Stimulated activated CD4-positive, alpha-beta T cell treated with anti-CD3 and anti-CD28 coated beads, TNF-alpha, amount 100 ng/mL, for 4 hours (primary cell): Measurements from ENCODE around the gene ZNF670.
A peak's percentile ranks its signal among the peaks of the same experiment; 100 is the strongest.
"Not testable (repeated sequence)": the region's sequence is repeated elsewhere in the genome, so short reads cannot be mapped to it uniquely, and the experiment has no call there.

Experiments used
- DNase-seq, 3 experiments: peaks; one replicate each; pipeline ENCODE4 v3.0.0-alpha.2; 2020; ENCODE audit warnings: low read depth in 3 of 3

ZNF670 gene

DNA sequence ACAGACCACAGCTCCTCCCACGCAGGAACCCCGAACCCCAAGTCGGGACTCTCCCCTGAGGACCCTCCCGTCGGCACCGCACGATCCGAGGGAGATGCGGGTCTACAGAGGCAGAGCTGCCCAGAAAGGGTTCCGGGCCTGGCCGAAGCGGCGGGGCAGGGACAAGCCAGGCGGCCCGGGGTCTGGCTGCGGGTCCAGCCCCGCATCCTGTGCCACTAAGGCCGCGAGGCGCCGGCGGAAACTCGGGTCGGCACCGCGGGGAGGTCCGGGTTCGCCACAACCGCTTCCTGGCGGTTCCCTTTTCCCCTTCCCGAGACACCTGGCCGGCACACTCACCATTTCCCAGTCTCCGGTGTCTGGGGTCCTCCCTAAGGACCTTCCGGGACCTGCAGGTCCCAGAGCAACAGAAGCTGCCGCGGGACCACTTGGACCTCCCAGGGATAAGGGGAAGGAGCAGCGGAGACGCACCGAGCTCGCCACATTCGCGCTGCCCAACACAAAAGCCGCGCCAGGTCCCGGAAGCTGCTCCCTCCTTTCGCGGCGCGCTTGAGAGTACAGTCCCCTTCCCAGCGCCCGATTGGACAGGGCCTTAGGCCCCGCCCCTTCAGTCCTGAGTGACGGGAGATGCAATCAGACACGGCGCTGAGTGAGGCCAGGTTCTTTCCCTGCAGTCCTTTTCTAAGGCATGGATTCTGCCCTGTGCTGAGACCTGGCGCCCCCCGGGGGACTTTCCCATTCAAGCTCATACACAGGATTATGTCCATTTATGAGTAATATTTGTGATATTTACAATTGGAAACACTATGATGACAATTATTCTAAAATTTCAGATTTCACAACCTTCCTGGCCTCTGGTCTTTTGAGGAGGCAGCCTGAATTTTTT is at the start of gene ZNF670:
Gene ZNF670, minus strand, starts transcription at position 554 of the 883 bp plus-strand sequence. Its CDS starts 215 bp downstream, at position 339.
- DNase-seq = peak; percentile 73 to 79 (median 78)

DNA sequence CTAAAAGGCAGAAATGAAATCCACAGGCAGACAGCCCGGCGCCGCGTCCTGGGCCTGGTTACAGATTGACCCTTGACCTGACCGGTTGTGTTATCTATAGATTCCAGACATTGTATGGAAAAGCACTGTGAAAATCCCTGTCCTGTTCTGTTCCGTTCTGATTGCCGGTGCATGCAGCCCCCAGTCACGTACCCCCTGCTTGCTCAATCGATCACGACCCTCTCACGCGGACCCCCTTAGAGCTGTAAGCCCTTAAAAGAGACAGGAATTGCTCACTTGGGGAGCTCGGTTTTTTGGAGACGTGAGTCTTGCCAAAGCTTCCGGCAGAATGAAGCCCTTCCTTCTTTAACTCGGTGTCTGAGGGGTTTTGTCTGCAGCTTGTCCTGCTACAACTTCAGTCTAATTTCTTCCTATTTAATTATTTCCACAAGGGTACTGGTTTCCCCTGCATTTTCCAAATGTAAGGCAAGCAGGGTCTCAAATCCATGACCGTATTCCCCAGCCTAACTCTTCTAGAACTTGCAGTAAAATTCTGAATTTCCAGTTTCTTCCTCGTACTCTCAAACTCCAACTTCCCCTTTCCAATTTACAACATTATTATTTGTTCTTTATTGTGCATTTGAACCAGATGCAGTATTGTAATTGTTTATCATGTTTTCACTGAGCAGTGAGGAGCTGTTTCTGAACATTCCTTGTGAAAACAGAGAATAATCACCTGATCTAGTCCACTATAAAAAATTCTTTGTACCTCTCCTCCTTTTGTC is 49.1 kb upstream of the ZNF670 start:
- DNase-seq = not testable (repeated sequence)

DNA sequence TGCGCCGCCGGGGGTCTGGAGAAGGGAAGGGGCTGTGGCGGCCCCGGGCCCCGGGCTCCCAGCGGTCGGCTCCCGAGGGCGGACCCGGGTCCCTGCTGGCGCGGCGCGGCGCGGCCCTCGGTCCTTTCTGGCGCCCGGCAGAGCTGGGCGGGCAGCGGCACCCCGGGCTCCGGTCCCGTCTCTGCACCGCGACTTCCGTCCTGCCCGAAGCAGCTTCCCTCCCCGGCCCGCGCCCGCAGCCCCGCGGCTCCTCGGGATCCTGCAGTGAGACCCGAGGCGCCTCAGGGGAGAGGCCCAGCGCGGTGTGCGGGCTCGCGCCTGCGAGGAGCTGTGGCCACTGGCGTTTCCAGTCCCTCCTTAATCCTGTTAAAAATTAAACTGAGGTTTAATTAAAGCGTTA is 48.0 kb upstream of the ZNF670 start:
- DNase-seq = not testable (repeated sequence)

DNA sequence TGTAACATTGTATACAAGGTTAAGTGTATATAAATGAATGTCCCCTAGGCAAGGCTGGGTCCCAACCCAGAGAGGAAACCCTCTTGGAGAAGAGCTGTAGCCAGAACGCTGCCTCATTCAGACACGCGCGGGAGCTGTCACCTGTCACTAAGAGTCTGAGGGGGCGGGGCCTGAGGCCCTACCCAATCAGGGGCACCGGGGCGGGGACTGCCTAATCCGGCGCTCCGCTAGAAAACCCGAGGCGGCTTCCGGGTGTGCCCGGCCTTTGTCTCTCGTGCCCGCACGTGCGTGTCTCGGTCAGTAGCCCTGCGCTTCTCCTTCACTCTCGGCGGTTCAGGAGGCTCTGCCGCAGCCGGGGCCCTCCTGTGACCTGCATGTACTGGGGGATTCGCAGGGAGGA is 47.6 kb upstream of the ZNF670 start:
- DNase-seq = not testable (repeated sequence)

DNA sequence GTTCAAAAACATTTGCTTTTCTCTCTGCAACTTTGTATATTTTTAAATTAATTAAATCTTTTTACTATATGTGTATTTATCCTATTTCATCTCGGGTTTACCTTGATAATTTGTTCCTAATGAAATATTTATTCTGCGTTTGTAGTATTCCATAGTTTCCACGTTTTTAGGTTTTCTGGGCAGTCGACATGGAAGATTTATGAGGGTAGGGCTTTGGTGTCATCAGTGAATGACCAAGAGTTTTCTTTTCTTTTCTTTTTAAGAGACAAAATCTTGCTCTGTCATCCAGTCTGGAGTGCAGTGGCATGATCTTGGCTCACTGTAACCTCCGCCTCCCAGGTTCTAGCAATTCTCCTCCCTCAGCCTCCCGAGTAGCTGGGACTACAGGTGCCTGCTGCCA is 42.8 kb upstream of the ZNF670 start:
- no peak for DNase-seq

DNA sequence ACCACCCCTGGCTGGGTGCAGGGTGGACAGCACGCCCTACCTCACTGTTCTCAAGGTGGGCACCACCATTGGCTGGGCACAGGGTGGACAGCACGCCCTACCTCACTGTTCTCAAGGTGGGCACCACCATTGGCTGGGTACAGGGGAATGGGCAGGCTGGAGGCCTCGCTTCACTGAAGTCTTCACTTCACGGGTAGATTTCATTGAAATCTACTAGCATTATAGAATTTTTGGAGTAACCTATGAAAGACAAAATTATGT is 41.7 kb upstream of the ZNF670 start:
- DNase-seq = not testable (repeated sequence)

DNA sequence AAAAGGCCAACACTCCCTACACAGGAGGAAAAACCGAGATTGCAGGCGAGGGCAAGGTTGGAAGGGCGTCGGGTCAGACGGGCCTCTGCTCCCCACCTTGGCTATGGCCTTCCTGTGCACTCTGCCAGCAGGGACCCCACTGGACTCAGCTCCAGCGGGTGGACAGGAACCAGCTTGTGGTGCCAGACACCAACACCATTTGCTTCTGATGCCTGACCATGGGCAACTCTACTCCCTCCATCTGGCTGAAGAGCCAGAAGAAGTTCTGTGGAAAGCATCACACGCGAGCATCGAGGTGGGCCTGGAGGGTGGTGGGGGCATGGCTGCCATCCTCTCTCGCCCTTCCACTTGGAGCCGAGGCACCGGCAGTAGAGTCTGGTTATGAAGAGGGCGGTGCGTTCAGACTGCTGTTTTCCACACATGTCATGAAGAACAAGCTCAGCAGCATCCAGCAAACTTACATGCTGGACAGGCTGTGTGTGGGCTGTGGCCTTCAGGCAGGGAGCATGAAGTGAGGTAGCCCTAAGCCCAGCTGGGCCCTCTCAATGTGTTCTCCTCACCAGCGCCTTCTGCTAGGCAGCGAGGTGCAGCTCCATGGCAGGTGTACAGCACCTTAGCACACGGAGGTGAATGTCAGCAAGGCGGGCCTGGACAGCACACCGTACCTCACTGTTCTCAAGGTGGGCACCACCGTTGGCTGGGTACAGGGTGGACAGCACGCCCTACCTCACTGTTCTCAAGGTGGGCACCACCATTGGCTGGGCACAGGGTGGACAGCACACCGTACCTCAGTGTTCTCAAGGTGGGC is 41.2 kb upstream of the ZNF670 start:
- DNase-seq = no peak

DNA sequence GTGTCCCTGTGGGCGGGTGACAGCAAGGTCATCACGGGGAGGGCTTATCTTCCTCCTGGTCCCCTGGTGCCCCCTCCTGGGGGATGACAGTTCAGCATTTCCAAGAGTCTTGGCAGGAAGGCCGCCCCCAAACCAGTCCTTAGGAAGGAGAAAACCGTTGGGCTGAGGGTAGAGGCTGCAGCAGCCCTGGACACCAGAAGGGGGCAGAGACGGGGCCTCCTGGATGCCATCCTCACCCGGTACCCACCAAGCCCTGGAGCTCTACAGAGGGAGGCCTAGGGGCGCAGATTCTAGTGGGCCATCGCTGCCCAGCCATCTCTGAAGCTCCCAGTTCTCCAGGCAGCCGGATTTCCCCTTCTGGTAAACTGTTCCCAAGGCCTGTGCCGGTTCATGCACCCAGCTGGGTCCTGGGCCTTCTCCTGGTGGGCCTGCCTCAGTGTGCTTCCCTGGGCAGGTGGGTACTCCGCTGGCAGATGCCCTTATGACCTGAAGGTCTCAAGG is 40.4 kb upstream of the ZNF670 start:
- no peak for DNase-seq

DNA sequence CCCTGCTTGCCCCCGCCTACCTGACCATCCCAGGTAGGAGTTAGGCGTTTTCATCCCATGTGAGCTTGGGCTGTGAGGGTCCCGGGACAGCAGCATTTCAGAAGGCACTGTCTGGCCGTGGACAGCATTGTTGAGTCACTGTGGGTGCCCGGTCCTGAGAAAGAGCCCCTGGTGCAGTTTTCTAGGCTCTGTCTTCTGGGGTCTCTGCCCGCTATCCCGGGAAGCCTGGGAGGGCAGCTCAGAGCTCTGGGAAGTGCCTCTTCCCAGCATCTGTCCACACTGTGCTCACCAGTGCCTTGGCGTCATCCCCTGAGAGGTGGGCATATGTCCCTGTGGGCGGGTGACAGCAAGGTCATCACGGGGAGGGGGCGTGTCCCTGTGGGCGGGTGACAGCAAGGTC is 36.9 kb upstream of the ZNF670 start:
- no peak for DNase-seq

DNA sequence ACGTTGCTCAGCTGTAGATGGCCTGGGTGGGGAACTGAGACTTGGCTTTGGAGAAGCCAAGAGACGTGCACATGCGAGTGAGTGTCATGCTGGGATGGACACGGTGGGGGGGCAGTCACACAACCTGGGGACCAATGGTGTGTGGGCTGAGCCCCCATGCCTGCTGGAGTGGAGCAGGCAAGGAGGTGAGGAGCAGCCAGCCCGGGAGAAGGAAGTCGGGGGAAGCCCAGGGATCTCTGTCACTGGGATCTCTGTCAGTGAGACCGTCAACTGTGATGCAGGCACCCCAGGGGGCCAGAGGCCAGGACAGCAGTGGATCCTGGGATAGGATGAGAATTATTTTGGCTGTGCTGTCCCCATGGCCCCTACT is 36.5 kb upstream of the ZNF670 start:
- DNase-seq = no peak

DNA sequence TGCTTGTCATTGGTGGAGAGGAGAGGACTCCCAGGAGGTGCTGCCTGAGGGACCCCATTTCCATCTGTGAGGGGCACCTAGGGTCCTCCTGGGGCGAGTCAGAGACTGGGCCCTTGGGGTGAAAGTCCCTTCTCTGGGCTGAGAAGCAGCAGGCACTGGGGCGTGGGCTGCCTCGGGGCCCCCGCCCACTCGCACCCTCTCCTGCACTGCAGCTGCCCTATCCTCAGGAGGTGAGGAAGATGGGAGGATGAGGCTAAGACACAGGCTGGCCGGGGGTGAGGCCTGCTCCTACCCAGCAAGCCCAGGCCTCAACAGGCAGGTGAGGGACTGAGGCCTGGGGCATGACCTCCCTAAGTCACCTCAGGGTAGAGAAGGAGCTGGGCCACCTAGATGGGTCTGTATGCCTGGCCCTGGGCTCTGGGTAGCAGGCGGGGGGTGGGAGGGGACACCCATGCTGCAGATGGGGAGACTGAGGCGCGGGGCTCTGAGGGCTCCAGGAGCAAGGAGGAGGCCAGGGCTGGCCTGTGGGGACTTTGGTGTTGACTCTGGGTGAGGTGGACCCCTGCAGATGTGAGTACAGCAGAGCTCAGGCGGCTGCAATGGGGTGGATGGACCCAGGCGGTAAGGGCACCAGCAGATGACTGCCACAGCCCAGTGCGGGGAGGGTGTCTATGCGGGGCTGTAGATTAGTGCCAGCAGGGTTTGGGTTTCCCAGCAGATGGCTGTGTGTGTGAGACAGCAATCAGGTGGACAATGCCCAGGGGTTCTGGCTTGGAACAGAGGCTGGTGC is 35.9 kb upstream of the ZNF670 start:
- DNase-seq = no peak

DNA sequence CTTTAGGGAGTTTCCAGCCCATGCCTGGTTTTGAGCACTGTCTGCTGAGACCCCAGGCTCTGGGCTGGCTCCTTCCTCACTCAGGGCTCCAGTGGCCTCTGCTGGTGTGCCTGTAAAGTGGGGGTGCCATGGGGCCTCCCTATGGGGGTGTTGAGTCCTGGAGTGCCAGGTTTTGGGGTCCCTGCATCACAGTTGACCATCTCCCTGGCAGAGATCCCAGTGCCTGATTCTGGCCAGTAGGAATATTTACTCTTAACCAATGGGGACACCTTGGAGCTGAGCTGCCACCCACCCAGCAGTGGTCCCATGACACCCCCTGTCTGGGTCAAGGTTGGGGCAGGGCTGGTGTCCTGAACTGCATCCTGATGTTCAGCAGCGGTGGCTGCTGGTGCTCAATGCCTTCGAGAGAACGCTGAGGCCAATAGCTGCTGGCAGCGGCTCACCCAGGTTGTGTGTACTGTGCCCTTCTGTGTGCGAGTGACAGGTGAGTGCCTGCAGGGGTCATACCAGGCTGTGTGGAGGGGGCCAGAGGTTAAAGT is 35.2 kb upstream of the ZNF670 start:
- no peak for DNase-seq

DNA sequence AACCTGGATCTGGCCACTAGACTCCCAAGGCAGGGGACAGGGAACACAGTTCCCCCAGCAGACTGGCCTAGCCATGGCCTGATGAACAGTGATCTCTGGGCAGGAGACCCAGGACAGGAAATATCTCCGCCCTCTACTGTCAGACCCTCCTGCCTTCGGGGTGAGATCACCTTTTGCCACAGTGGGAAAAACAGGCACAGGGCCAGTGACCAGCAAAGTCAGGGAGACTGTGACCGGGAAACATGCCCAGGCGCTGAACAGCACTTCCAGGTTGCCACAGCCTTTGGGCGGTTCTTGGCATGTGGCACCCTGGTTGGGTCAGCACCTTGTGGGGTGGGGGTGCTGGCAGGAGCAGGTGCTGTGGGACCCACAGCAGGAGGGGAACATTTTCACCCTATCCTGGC is 34.5 kb upstream of the ZNF670 start:
- DNase-seq = no peak

DNA sequence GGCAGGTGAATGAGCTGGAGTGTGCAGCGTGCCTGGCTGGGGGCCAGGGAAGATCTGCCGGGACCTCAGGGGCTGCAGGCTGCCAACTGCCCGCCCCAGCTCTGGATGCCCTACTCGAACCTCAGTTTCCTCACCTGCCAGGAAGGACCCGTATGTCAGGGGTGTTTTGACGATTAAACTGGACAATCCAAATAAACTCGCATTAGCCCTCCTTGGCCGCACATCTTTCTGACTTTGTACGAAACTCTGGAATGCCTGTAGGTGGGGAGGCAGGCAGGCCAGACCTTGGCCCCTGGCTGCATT is 33.8 kb upstream of the ZNF670 start:
- DNase-seq = no peak

DNA sequence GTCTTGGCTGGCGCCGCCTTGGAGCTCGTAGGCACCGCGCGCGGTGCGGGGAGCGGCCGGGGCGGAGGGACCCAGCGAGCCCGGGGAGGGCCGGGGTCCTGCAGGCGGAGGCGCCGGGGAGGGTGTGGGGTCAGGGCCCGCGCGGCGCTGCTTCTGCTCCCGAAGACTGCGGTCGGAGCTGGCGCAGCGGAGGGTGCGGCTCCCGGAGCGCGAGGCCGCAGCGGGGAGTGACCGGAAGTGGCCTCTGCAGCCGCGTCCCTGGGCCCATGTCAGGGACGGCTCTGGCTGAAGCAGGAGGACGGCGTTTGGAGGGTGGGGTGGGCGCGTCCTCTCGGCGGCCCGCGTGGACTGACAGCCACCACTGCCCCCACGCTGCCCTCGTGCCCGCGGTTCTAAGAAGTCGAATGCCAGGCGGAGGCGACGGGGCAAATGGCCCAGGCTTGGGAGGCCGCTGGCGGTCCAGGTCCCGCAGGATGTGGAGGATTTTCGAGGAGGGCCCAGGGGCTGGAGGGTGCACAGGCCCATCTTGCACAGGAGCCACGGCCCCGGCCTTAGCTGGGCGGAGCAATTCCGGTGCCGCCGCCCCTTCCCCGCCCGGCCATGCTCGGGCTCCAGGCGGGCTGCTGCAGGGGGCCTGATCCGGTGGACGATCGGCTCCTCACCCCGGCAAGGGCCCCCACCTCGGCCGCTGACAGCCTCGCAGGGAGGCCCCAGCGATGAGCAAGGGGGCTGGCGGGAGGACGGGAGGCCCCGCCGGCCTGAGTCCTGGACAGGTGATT is 33.3 kb upstream of the ZNF670 start:
- no peak for DNase-seq

DNA sequence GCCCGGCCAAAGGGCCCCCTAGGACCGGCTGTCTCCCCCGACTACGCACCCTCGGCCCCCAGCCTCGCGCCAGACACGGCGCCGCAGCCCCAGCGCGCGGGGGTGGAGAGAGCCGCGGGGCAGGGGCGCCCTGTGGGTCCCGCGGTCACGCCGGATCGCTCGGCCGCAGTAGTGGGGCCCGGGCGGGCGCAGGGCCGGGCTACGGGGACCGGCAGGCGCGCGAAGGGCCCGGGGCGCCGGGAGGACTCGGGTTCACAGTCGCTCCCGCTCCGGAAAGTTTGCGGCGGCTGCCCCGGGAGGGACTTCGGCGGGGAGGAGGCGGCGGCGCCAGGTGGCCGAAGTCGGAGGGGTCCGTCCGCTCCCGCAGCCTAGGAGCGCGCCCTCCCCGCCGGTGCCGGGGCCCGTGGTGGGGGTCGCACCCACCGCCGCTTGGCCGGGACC is 32.7 kb upstream of the ZNF670 start:
- no peak for DNase-seq

DNA sequence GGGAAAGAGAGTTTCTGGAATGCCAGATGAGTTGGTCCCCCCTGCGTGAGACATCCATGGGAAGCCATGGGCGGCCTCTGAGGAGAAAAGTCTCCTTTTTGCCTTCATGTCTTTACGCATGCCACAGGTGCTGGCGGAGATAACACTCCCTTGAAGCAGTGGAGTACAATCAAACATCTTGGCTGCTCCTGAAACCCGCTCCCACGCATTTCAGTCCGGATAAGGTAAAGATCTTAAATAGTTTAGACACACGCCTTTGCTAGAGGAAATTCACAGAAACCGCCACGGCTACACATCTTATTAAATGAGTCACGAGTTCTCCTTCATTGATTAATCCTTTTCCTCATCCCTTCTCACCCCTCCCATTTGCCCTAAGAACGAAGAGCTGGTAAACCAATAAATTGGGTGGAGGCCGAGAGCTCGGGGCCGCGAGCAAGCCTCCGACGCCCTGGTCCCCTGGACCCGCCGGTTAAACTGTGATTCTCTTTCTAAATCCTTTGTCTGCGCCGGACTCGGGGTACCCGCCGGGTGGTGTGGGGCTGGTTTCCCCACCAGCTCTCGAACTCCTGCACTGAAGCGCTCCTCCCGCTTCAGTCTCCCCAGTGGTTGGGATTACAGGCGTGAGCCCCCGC is 32.1 kb upstream of the ZNF670 start:
- DNase-seq = peak in 2 of 3 experiments; percentile 16 to 26

DNA sequence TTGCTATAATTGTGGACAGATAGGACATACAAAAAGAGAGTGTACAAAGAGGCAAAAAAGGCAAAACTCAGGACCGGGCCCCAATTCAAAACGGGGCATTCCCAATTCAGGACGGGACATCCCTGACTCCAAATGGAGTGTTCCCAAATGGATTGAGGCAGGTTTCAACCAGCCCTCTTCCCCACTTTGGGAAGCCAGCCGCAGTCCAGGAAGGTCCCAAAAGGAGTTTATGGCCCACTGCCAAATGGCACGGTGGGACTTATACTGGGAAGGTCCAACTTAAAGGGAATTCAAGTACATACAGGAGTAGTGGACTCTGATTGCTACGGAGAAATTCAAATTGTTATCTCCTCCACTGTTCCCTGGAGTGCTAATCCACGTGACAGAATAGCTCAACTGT is 29.1 kb upstream of the ZNF670 start:
- DNase-seq = no peak

DNA sequence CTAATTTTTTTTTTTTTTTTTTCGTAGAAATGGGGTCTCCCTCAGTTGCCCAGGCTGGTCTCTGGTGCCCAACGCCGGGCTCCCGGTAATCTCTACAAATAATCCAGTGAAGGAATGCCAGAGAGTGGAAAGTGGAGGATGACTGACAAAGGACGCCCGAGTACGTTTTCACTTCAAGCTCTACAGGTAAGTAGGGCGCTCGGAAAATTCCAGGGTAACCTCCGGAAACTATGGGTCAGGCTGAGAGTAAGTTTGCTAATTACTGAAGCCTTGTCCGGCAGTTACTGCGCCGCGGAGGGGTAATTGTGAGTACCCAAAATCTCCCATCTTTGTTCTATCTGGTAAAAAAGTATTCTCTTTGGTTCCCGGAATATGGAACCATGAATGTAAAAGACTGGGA is 27.4 kb upstream of the ZNF670 start:
- DNase-seq = no peak

DNA sequence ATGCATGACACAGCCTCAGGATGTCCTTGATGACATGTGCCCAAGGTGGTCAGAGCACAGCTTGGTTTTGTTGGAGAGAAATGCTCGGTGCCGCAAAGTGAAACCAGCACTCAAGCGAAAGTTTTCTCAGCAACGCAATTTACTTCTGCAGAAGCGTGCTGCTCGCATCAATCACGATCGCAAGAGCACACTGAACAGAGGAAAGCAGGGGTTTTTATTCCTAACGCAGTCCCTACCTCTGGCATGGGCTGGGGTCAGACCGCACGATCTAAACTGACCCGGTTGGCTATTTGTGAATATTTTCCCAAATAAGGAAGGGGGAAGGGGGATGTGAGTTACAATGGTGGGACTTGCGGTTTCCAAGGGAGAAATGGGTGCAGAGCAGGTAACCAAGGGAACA is 26.4 kb upstream of the ZNF670 start:
- no peak for DNase-seq
